ENCODE measurements around the gene SLC25A25. TPM values are rescaled to one million over a fixed set of nuclear protein-coding genes. Genes with fewer than 3 reads are reported as not detected.
"Not testable (repeated sequence)": the region's sequence is repeated elsewhere in the genome, so short reads cannot be mapped to it uniquely, and the experiment has no call there.

The SLC25A25 gene
- total RNA-seq, 1 experiment from 2014 or later = 8.7 TPM

GRCh38 chr9:128062846-128063831 is 4.9 kb upstream of the SLC25A25 start:
- Histone ChIP-seq H3K4me3 (no peak overlapping the region), H3K36me3 (peaks cover 3% of the 10 kb centered on the region; the same call in 1 of the 2 replicates), H3K9me3 (no peaks in the 10 kb centered on the region), H3K27me3 (no peaks in the 10 kb centered on the region)
- DNase-seq = no peak

GRCh38 chr9:128065907-128066712 is 1.9 kb upstream of the SLC25A25 start:
- peak overlapping the region; percentile 75 for H3K4me3 ChIP-seq
- H3K27me3 ChIP-seq = no peaks in the 10 kb centered on the region
- H3K9me3 ChIP-seq = no peaks in the 10 kb centered on the region
- no peak for DNase-seq
- peaks cover 5% of the 10 kb centered on the region; the same call in 1 of the 2 replicates for H3K36me3 ChIP-seq

GRCh38 chr9:128066713-128067644 is 1.1 kb upstream of the SLC25A25 start, which contains the start of gene NAIF1:
TSS of gene NAIF1 (minus strand) at chr9:128067320. CDS start at chr9:128067101, 219 bp downstream.
- peak within 1 kb of the TSS; percentile 84 for H3K4me3 ChIP-seq
- H3K36me3 ChIP-seq = peaks cover 6% of the 10 kb centered on the region; the same call in 1 of the 2 replicates
- no peaks in the 10 kb centered on the region for H3K27me3 ChIP-seq
- peak; percentile 95 for DNase-seq
- no peaks in the 10 kb centered on the region for H3K9me3 ChIP-seq

- H3K9me3 ChIP-seq = no peaks in the 10 kb centered on the region
- peak overlapping the region; percentile 84 for H3K4me3 ChIP-seq
- peaks cover 3% of the 10 kb centered on the region; the same call in 1 of the 2 replicates for H3K36me3 ChIP-seq
- H3K27me3 ChIP-seq = no peaks in the 10 kb centered on the region
- no peak for DNase-seq
Observed at GRCh38 chr9:128068386-128069205, 564 bp downstream of the SLC25A25 start.

GRCh38 chr9:128070874-128071273 is 2.8 kb downstream of the SLC25A25 start:
- Histone ChIP-seq H3K4me3 (no peak overlapping the region), H3K27me3 (no peaks in the 10 kb centered on the region), H3K9me3 (no peaks in the 10 kb centered on the region), H3K36me3 (peaks cover 3% of the 10 kb centered on the region)
- DNase-seq = no peak

- H3K36me3 ChIP-seq, H3K9me3 ChIP-seq, H3K4me3 ChIP-seq, DNase-seq, H3K27me3 ChIP-seq: not testable (repeated sequence)
Observed at GRCh38 chr9:128071475-128071874, 3.4 kb downstream of the SLC25A25 start.

DNA sequence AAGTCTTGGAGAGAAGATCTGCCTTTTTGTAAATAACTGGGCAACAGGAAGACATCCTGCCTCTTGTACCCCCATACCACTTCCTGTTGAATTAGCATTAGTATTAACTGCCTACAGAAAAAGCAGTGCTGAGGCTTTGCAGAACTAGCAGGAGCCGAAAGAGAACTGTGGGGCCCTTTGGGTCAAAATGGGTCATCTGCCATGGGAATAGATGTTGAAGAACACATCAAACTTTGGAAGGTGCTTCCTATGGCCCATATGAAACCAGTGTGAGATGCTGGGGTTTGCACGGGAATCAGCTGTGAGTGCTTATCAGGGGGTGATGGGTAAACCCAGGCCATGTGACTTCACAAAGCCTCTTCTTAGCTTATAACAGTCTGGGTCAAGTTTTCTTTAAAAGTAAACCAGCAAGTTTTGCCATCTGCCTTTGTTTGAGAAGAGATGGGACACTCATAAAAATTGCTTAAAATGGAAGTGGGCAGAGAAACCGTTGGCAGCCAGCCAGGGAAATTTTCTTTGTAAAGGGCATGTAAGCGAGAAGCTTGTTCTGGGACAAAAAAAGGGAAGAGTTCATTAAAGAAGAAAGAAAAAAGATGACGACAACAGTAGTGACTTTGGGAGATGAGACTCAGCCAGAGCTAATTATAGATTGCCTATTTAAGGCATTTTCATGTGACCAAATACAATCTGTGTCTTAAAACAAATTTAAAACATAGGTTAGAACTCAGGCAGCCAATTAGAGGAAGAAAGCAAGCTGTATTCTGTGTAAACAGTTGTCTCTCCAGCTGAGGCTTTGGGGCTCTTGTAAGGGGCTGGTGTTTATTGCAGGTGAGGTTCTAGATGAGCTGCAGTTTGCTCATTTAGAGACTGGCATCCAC is 4.4 kb downstream of the SLC25A25 start:
- Histone ChIP-seq H3K27me3 (no peaks in the 10 kb centered on the region), H3K36me3 (peaks cover 3% of the 10 kb centered on the region), H3K4me3 (no peak overlapping the region), H3K9me3 (no peaks in the 10 kb centered on the region)
- DNase-seq = peak; percentile 34

DNA sequence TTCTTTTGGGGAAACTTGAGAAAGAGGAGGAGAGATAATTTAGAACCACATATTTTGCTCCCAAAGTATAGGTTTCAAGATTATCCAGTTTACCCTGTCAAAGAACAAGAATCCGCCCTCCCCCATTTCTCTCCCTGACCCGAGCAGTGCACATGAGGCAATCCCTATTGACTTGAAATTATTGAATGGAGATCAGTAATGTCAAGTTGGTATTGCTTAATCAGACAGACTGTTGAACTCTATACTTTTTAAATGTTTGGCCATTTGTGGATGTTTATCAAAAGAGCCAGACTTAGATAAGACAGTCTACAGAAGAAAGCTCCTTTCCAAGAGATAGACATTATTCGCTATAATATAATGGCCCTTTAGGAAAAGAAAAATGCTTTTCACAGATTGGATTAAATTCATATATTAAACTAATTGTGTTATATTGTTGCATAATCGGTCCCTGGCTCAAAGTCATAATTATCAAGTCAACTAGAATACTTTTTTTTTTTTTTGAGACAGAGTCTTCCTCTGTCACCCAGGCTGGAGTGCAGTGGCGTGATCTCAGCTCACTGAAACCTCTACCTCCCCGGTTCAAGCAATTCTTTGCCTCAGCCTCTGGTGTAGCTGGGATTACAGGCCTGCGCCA is 5.3 kb downstream of the SLC25A25 start:
- no peaks in the 10 kb centered on the region for H3K9me3 ChIP-seq
- peaks cover 3% of the 10 kb centered on the region for H3K36me3 ChIP-seq
- DNase-seq = no peak
- no peak overlapping the region for H3K4me3 ChIP-seq
- no peaks in the 10 kb centered on the region for H3K27me3 ChIP-seq

DNA sequence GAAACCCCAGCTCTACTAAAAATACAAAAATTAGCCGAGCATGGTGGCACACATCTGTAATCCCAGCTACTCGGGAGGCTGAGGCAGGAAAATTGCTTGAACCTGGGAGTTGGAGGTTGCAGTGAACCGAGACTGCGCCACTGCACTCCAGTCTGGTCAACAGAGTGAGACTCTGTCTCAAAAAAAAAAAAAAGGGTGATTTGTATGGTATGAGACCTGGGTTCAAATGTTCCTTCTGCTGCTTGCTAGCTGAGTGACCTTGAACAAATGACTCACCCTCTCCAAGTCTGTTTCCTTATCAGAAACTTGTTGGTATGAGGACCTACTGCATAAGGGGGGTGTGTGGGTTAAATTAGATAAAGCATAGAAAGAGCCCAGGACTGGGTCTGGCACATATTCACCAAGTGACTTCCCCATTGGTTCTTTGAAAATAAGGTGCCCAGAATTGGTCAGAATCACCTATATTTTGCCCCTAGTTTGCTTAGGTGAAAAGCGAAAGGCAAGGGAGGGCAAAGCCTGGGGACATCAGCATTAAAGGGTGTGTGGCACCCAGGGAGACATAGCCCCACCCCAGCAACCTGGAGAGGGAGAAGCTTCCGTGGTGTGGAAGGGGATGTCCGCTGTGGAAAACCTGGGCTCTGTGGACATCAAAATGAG is 9.9 kb downstream of the SLC25A25 start:
- DNase-seq = no peak
- Histone ChIP-seq H3K4me3 (no peak overlapping the region), H3K9me3 (no peaks in the 10 kb centered on the region), H3K27me3 (no peaks in the 10 kb centered on the region), H3K36me3 (no peaks in the 10 kb centered on the region; the same call in none of the 2 replicates)

- Histone ChIP-seq H3K27me3 (no peaks in the 10 kb centered on the region), H3K36me3 (no peaks in the 10 kb centered on the region; the same call in 1 of the 2 replicates), H3K4me3 (no peak overlapping the region), H3K9me3 (no peaks in the 10 kb centered on the region)
- no peak for DNase-seq
Observed at GRCh38 chr9:128078504-128079434, 10.7 kb downstream of the SLC25A25 start.

DNA sequence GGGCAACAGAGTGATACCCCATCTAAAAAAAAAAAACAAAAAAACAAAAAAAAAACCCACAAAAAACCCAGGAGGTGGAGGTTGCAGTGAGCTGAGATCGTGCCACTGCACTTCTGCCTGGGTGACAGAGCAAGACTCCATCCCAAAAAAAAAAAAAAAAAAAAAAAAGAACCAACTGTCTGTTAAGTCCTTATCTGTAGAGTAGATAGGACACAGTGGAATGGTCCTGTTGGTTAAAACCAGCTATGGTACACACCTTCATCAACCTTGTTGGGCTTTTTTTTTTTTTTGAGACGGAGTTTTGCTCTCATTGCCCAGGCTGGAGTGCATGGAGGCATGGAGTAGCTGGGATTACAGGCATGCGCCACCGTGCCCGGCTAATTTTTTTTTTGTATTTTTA is 12.2 kb downstream of the SLC25A25 start:
- H3K9me3 ChIP-seq = no peaks in the 10 kb centered on the region
- H3K36me3 ChIP-seq = no peaks in the 10 kb centered on the region; the same call in 1 of the 2 replicates
- H3K4me3 ChIP-seq = no peak overlapping the region
- DNase-seq = no peak
- no peaks in the 10 kb centered on the region for H3K27me3 ChIP-seq

GRCh38 chr9:128081056-128081455 is 13.0 kb downstream of the SLC25A25 start:
- peak; percentile 87 for DNase-seq
- no peak overlapping the region for H3K4me3 ChIP-seq
- no peaks in the 10 kb centered on the region; the same call in 1 of the 2 replicates for H3K36me3 ChIP-seq

GRCh38 chr9:128082151-128082550 is 14.1 kb downstream of the SLC25A25 start:
- H3K9me3 ChIP-seq = no peaks in the 10 kb centered on the region
- H3K36me3 ChIP-seq = no peaks in the 10 kb centered on the region; the same call in 1 of the 2 replicates
- no peaks in the 10 kb centered on the region for H3K27me3 ChIP-seq
- no peak for DNase-seq
- no peak overlapping the region for H3K4me3 ChIP-seq

More at GRCh38 chr9:128081056-128081455, 13.0 kb downstream of the SLC25A25 start:
- H3K27me3 ChIP-seq = no peaks in the 10 kb centered on the region
- H3K9me3 ChIP-seq = no peaks in the 10 kb centered on the region

Measured in MG63 (cell line).